Measurements from ENCODE around the gene CREB3. TPM values are rescaled to one million over a fixed set of nuclear protein-coding genes. Genes with fewer than 3 reads are reported as not detected.

CREB3 gene
- polyA plus RNA-seq, 4 donors = 22.3 to 31.2 (median 27.7) TPM

DNA sequence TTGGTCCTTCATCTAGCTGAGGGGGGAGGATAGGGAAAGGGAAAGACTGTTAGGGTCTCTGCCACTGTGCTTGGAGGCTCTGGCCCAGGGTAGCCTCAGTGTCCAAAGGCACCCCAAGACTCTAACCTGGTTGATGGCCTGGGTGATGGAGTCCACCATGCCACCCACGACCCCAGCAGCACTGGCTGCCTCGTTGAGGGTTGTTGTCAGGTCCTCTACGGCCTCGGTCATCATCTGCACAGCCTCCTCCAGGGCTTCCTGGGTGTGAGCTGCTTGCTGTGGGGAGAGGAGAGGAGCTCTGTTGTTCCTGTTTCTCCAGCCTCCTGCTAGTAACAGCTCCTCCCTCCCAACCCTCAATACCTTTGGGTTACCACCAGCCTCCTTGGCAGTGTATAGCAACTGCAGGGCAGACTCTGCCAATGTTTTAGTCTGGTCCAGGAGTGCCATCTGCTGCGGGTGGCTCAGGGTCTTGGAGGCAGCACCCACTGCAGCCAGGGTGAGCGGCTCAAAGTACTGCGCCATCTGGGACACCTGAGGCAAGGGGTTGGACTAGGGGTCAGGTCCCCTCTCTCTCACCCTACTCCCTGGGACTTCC, 26.5 kb upstream of the CREB3 start:
- FAIRE-seq (no peak), DNase-seq (no peak)
- peaks cover 48 to 83% (median 64%) of the 10 kb centered on the region in 3 donors for H3K36me3 ChIP-seq (ENCODE audit: control insufficient read depth in 3 of 3, insufficient read depth in 2 of 3, low read depth in 1 of 3, low read length in 3 of 3)
- no peak overlapping the region for H3K4me3 ChIP-seq (ENCODE audit: low read depth in 1 of 3, low read length in 3 of 3)
- no peaks in the 10 kb centered on the region for H3K9me3 ChIP-seq (ENCODE audit: control insufficient read depth in 2 of 2, insufficient read depth in 1 of 2, low read depth in 1 of 2, low read length in 1 of 2)
- H3K27ac ChIP-seq (ENCODE audit: low read depth in 1 of 3, low read length in 2 of 3) = no peak overlapping the region
- H3K27me3 ChIP-seq (ENCODE audit: control insufficient read depth in 3 of 3, insufficient read depth in 3 of 3, low read length in 3 of 3) = no peaks in the 10 kb centered on the region
- WGBS, 3 donors = 90 to 95% (median 91%) methylated on average over 7 of the region's 7 CpGs
- no peaks in the 10 kb centered on the region for H3K4me1 ChIP-seq (ENCODE audit: control insufficient read depth in 3 of 3, insufficient read depth in 2 of 3, low read depth in 1 of 3, low read length in 2 of 3)

DNA sequence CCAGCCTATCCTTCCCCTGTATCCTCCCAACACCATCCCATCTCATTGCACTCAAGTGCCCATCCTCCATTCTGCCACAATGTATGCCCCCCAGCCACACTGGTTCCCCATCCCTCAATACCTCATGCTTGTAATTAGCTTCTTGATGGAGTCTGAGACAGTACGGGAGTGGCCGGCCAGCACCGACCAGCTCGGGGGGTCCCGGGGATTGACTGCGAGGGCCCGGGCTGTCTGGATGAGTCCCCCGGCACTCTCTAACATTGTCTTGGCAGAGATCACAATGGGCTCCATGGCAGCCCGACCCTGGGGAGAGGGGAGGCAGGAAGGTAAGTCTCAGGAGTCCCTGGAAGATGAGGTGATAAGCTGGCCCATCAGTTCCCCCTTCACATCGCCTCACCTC, 25.5 kb upstream of the CREB3 start:
- no peaks in the 10 kb centered on the region for H3K27me3 ChIP-seq (ENCODE audit: control insufficient read depth in 3 of 3, insufficient read depth in 3 of 3, low read length in 3 of 3)
- no peak overlapping the region for H3K4me3 ChIP-seq (ENCODE audit: low read depth in 1 of 3, low read length in 3 of 3)
- WGBS, 3 donors = 86 to 97% (median 87%) methylated on average over 10 of the region's 10 CpGs
- peaks cover 44 to 86% (median 66%) of the 10 kb centered on the region in 3 donors for H3K36me3 ChIP-seq (ENCODE audit: control insufficient read depth in 3 of 3, insufficient read depth in 2 of 3, low read depth in 1 of 3, low read length in 3 of 3)
- DNase-seq = no peak
- FAIRE-seq = no peak
- no peaks in the 10 kb centered on the region for H3K9me3 ChIP-seq (ENCODE audit: control insufficient read depth in 2 of 2, insufficient read depth in 1 of 2, low read depth in 1 of 2, low read length in 1 of 2)
- no peak overlapping the region for H3K27ac ChIP-seq (ENCODE audit: low read depth in 1 of 3, low read length in 2 of 3)
- H3K4me1 ChIP-seq (ENCODE audit: control insufficient read depth in 3 of 3, insufficient read depth in 2 of 3, low read depth in 1 of 3, low read length in 2 of 3) = no peaks in the 10 kb centered on the region

DNA sequence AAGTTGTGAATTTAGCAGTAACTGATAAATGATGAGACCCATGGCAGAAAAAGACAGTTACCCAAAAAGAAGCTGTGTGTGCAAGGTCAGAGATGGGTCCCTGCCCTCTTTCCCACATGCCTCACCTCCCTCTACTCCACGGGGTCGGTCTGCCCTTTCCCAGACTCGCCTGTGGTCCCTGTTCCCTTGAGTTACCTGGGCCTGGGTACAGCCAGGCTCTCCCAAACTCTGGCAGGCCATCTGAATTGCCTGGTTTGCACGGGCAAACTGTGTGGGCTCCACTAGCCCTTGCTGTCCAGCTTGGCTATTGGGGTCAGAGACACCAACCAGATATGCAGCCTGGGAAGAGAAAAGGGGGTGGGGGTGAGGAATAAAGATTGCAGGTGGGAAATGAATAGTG, 24.3 kb upstream of the CREB3 start:
- Histone ChIP-seq H3K27ac (ENCODE audit: low read depth in 1 of 3, low read length in 2 of 3) (no peak overlapping the region), H3K36me3 (ENCODE audit: control insufficient read depth in 3 of 3, insufficient read depth in 2 of 3, low read depth in 1 of 3, low read length in 3 of 3) (peaks cover 45 to 89% (median 72%) of the 10 kb centered on the region in 3 donors), H3K9me3 (ENCODE audit: control insufficient read depth in 2 of 2, insufficient read depth in 1 of 2, low read depth in 1 of 2, low read length in 1 of 2) (no peaks in the 10 kb centered on the region), H3K4me3 (ENCODE audit: low read depth in 1 of 3, low read length in 3 of 3) (no peak overlapping the region), H3K4me1 (ENCODE audit: control insufficient read depth in 3 of 3, insufficient read depth in 2 of 3, low read depth in 1 of 3, low read length in 2 of 3) (no peaks in the 10 kb centered on the region), H3K27me3 (ENCODE audit: control insufficient read depth in 3 of 3, insufficient read depth in 3 of 3, low read length in 3 of 3) (no peaks in the 10 kb centered on the region)
- no peak for FAIRE-seq
- WGBS, 3 donors = 94 to 98% (median 95%) methylated on average over 4 of the region's 4 CpGs
- no peak for DNase-seq

DNA sequence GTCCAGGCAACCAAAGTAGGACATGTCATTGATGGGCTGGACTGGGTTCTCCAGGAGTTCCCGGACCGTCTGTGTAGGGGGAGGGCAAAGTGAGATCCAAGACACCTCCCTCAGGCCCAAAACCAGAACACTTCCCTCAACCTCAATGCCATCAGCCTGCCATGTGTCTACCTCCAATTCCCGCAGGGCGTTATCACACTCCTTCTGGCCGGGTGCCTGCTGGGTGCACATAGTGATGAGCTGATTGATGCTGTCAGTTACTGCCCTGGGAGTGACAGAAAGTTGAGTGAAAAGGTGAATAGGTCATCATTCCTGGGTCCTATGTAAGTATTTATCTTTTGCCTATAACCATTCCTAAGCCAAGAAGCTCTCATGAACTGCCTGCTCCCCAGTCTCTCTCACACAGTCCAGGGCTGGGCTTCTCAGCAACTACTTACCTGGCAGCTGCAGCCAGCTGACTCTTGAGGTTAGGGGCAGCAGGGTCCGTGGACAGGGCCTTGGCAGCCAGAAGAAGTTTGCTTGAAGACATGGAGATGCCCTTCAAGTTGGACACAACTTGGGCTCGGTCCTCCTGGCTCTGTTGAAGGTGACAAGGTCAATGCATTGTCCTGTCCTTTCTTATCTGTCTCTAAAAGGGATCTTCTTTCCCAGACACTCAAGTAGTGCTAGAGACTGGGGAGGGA, 21.5 kb upstream of the CREB3 start:
- H3K4me3 ChIP-seq (ENCODE audit: low read depth in 1 of 3, low read length in 3 of 3) = no peak overlapping the region
- no peaks in the 10 kb centered on the region for H3K4me1 ChIP-seq (ENCODE audit: control insufficient read depth in 3 of 3, insufficient read depth in 2 of 3, low read depth in 1 of 3, low read length in 2 of 3)
- H3K27ac ChIP-seq (ENCODE audit: low read depth in 1 of 3, low read length in 2 of 3) = no peak overlapping the region
- H3K9me3 ChIP-seq (ENCODE audit: control insufficient read depth in 2 of 2, insufficient read depth in 1 of 2, low read depth in 1 of 2, low read length in 1 of 2) = no peaks in the 10 kb centered on the region
- FAIRE-seq (no peak), DNase-seq (no peak)
- peaks cover 34 to 85% (median 63%) of the 10 kb centered on the region in 3 donors for H3K36me3 ChIP-seq (ENCODE audit: control insufficient read depth in 3 of 3, insufficient read depth in 2 of 3, low read depth in 1 of 3, low read length in 3 of 3)
- H3K27me3 ChIP-seq (ENCODE audit: control insufficient read depth in 3 of 3, insufficient read depth in 3 of 3, low read length in 3 of 3) = no peaks in the 10 kb centered on the region
- 78 to 85% (median 83%) methylated on average over 7 of the region's 7 CpGs for WGBS, 3 donors

DNA sequence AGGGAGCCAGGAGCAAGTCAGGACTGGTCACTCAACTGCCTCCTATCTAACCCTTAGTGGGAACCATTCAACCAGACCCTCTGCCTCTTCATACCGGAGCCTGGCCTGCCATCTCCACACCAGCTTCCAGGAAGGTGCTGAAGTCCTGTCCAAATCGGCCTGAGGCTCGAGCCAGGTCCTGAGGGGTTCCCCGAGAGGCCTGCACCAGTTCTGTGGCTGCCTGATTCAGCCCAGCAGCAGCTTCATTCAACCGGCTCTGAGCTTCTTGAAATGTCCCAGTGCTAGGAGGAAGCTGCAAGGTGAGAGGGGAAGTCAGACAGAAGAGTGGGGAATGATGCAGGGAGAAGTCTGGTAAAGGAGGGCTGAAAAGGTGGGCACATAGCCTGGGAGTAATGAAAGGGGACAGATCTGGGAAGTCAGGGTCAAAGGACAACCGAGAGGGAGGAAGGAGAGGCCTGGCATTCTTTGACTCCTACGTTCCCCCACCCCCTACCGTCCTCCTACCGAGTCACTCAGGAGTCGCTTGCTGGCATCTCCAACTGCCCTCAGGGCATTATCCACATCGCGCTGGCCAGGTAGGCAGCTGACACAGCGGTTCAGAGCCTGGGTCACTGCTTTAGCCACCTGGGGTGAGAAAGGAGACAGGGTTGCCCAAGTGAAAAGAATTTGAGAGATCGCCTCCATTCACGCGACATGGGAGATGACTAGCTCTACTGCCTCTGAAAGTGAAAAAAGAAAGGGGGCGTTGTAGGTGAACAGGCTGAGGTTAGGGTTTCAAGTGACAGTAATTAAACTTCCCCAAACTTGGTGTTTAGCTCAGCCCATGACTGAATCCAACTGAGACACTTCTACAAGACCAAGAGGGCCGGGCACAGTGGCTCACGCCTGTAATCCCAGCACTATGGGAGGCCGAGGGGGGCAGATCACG, 20.7 kb upstream of the CREB3 start:
- FAIRE-seq (no peak), DNase-seq (no peak)
- Histone ChIP-seq H3K27me3 (ENCODE audit: control insufficient read depth in 3 of 3, insufficient read depth in 3 of 3, low read length in 3 of 3) (no peaks in the 10 kb centered on the region), H3K36me3 (ENCODE audit: control insufficient read depth in 3 of 3, insufficient read depth in 2 of 3, low read depth in 1 of 3, low read length in 3 of 3) (peaks cover 29 to 83% (median 62%) of the 10 kb centered on the region in 3 donors), H3K4me1 (ENCODE audit: control insufficient read depth in 3 of 3, insufficient read depth in 2 of 3, low read depth in 1 of 3, low read length in 2 of 3) (no peaks in the 10 kb centered on the region), H3K9me3 (ENCODE audit: control insufficient read depth in 2 of 2, insufficient read depth in 1 of 2, low read depth in 1 of 2, low read length in 1 of 2) (no peaks in the 10 kb centered on the region), H3K4me3 (ENCODE audit: low read depth in 1 of 3, low read length in 3 of 3) (no peak overlapping the region), H3K27ac (ENCODE audit: low read depth in 1 of 3, low read length in 2 of 3) (no peak overlapping the region)
- 85 to 88% (median 85%) methylated on average over 21 of the region's 21 CpGs for WGBS, 3 donors

DNA sequence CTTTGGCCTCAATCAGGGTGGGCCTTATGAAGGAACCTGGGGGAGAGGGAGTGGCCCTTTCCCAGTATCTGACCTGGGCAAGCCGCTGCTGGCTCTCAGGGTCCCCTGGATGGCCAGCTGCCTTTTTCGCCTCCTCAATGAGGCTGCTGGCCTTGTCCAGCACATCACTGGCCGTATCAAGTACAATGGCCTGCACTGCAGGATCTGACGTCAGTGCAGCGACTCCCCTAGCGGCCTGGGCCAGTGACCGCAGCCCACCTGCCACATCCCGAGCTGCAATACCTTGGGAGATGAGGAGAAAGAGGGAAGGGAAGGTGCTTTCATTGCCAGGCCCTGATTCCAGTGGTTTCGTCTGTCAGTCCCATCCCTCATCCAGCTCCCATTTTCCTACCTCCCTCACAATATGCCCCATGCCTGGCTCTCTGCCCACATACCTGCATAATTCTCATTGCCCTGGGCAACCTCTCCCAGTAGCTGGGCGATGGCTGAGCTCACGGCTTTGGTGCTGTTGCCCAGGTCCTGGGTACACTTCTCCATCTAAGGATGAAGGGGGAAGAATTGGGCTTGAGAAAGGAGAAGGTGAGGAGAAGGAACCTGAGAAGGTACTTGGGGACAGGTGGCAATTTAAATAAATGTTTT, 19.6 kb upstream of the CREB3 start:
- peaks cover 29 to 84% (median 61%) of the 10 kb centered on the region in 3 donors for H3K36me3 ChIP-seq (ENCODE audit: control insufficient read depth in 3 of 3, insufficient read depth in 2 of 3, low read depth in 1 of 3, low read length in 3 of 3)
- H3K4me1 ChIP-seq (ENCODE audit: control insufficient read depth in 3 of 3, insufficient read depth in 2 of 3, low read depth in 1 of 3, low read length in 2 of 3) = no peaks in the 10 kb centered on the region
- H3K27ac ChIP-seq (ENCODE audit: low read depth in 1 of 3, low read length in 2 of 3) = no peak overlapping the region
- H3K9me3 ChIP-seq (ENCODE audit: control insufficient read depth in 2 of 2, insufficient read depth in 1 of 2, low read depth in 1 of 2, low read length in 1 of 2) = no peaks in the 10 kb centered on the region
- WGBS, 3 donors = 89 to 91% (median 89%) methylated on average over 10 to 11 of the region's 11 CpGs
- DNase-seq (no peak), FAIRE-seq (no peak)
- H3K4me3 ChIP-seq (ENCODE audit: low read depth in 1 of 3, low read length in 3 of 3) = no peak overlapping the region
- H3K27me3 ChIP-seq (ENCODE audit: control insufficient read depth in 3 of 3, insufficient read depth in 3 of 3, low read length in 3 of 3) = no peaks in the 10 kb centered on the region

DNA sequence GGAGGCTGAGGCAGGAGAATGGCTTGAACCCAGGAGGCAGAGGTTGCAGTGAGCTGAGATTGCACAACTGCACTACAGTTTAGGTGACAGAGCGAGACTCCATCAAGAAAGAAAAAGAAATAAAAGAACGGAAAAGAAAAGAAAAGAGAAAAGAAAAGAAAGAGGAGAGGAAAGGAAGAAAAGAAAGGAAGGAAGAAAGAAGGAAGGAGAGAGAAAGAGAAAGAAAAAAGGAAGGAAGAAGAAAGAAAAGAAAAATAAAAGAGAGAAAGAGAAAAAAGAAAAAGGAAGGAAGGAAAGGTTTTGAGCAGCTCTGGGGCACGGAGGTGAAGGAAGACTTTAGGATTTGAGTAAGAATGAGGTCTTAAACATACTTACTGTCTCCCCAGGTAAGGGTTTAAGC, 18.9 kb upstream of the CREB3 start:
- 88 to 94% (median 92%) methylated on average over 3 of the region's 3 CpGs for WGBS, 3 donors
- no peaks in the 10 kb centered on the region for H3K27me3 ChIP-seq (ENCODE audit: control insufficient read depth in 3 of 3, insufficient read depth in 3 of 3, low read length in 3 of 3)
- H3K9me3 ChIP-seq (ENCODE audit: control insufficient read depth in 2 of 2, insufficient read depth in 1 of 2, low read depth in 1 of 2, low read length in 1 of 2) = no peaks in the 10 kb centered on the region
- no peak overlapping the region for H3K27ac ChIP-seq (ENCODE audit: low read depth in 1 of 3, low read length in 2 of 3)
- no peaks in the 10 kb centered on the region for H3K4me1 ChIP-seq (ENCODE audit: control insufficient read depth in 3 of 3, insufficient read depth in 2 of 3, low read depth in 1 of 3, low read length in 2 of 3)
- peaks cover 31 to 85% (median 61%) of the 10 kb centered on the region in 3 donors for H3K36me3 ChIP-seq (ENCODE audit: control insufficient read depth in 3 of 3, insufficient read depth in 2 of 3, low read depth in 1 of 3, low read length in 3 of 3)
- DNase-seq = no peak
- no peak for FAIRE-seq
- H3K4me3 ChIP-seq (ENCODE audit: low read depth in 1 of 3, low read length in 3 of 3) = no peak overlapping the region

DNA sequence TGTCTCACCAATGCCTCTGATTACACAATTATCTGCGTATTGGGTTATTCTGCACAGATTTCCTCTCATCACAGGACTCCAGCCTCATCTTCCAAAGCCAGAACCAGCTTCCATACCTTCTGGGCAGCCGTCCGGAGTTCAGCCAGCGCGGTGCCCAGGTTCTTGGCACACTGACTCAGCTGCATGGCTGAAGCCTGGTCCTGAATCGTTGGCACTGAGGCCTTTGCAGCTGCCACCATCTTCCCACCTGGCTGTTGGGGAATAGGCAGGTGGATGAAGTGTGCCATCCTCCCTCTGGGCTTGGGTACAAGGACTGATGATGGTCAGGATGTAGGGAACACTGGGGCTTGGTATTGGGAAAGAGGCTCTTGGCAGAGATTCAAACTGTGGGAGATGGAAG, 18.3 kb upstream of the CREB3 start:
- 88 to 96% (median 91%) methylated on average over 6 of the region's 6 CpGs for WGBS, 3 donors
- H3K4me3 ChIP-seq (ENCODE audit: low read depth in 1 of 3, low read length in 3 of 3) = no peak overlapping the region
- H3K4me1 ChIP-seq (ENCODE audit: control insufficient read depth in 3 of 3, insufficient read depth in 2 of 3, low read depth in 1 of 3, low read length in 2 of 3) = no peaks in the 10 kb centered on the region
- no peaks in the 10 kb centered on the region for H3K9me3 ChIP-seq (ENCODE audit: control insufficient read depth in 2 of 2, insufficient read depth in 1 of 2, low read depth in 1 of 2, low read length in 1 of 2)
- peaks cover 34 to 88% (median 66%) of the 10 kb centered on the region in 3 donors for H3K36me3 ChIP-seq (ENCODE audit: control insufficient read depth in 3 of 3, insufficient read depth in 2 of 3, low read depth in 1 of 3, low read length in 3 of 3)
- no peak overlapping the region for H3K27ac ChIP-seq (ENCODE audit: low read depth in 1 of 3, low read length in 2 of 3)
- no peaks in the 10 kb centered on the region for H3K27me3 ChIP-seq (ENCODE audit: control insufficient read depth in 3 of 3, insufficient read depth in 3 of 3, low read length in 3 of 3)
- FAIRE-seq (no peak), DNase-seq (no peak)
